ENCODE results near the gene GMCL2.

DNA sequence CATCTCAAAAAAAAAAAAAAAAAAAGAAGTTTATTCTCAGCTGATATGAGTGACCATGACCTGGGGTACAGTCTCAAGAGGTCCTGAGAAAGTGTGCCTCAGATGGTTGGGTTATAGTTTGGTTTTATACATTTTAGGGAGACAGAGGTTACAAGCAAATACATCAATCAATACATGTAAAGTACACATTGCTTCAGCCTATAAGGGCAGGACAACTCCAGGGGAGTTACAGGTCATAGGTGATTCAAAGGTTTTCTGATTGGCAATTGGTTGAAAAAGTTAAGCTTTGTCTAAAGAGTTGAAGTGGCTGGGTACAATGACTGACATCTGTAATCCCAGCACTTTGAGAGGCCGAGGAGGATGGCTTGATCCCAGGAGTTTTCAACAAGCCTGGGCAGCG is 2.3 kb upstream of the GMCL2 start:
- TF ChIP-seq, protein P1, sequence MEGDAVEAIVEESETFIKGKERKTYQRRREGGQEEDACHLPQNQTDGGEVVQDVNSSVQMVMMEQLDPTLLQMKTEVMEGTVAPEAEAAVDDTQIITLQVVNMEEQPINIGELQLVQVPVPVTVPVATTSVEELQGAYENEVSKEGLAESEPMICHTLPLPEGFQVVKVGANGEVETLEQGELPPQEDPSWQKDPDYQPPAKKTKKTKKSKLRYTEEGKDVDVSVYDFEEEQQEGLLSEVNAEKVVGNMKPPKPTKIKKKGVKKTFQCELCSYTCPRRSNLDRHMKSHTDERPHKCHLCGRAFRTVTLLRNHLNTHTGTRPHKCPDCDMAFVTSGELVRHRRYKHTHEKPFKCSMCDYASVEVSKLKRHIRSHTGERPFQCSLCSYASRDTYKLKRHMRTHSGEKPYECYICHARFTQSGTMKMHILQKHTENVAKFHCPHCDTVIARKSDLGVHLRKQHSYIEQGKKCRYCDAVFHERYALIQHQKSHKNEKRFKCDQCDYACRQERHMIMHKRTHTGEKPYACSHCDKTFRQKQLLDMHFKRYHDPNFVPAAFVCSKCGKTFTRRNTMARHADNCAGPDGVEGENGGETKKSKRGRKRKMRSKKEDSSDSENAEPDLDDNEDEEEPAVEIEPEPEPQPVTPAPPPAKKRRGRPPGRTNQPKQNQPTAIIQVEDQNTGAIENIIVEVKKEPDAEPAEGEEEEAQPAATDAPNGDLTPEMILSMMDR (IDR thresholded peaks at IDR 0.05): no peak
- no peak for TF ChIP-seq POLR2A (IDR thresholded peaks at IDR 0.05)
